Measurements from ENCODE around the gene GAS7.

The GAS7 gene

GRCh38 chr17:10046786-10047785 is 151.3 kb downstream of the GAS7 start:
- Histone ChIP-seq H3K4me1 (ENCODE audit: low read depth, poor library complexity, severe bottlenecking) (no peaks in the 10 kb centered on the region), H2AFZ (ENCODE audit: low read depth) (no peak overlapping the region), H3K4me2 (no peak overlapping the region), H4K20me1 (ENCODE audit: insufficient read depth) (no peaks in the 10 kb centered on the region), H3K79me2 (ENCODE audit: insufficient read depth, low read depth) (no peaks in the 10 kb centered on the region), H3K9ac (no peak overlapping the region), H3K36me3 (ENCODE audit: insufficient read depth) (no peaks in the 10 kb centered on the region), H3K27me3 (ENCODE audit: insufficient read depth, low read depth) (no peaks in the 10 kb centered on the region), H3K27ac (no peak overlapping the region), H3K4me3 (IDR thresholded peaks at IDR 0.05; ENCODE audit: insufficient read depth, low read depth, low read length) (no peak overlapping the region)
- TF ChIP-seq CTCF (conservative IDR thresholded peaks at IDR 0.05; ENCODE audit: low read depth, low read length) = no peak

- TF ChIP-seq CTCF (conservative IDR thresholded peaks at IDR 0.05; ENCODE audit: low read depth, low read length) = no peak
- Histone ChIP-seq H3K79me2 (ENCODE audit: insufficient read depth, low read depth) (no peaks in the 10 kb centered on the region), H2AFZ (ENCODE audit: low read depth) (no peak overlapping the region), H3K9ac (no peak overlapping the region), H4K20me1 (ENCODE audit: insufficient read depth) (no peaks in the 10 kb centered on the region), H3K4me2 (no peak overlapping the region), H3K4me1 (ENCODE audit: low read depth, poor library complexity, severe bottlenecking) (no peaks in the 10 kb centered on the region), H3K27ac (no peak overlapping the region), H3K27me3 (ENCODE audit: insufficient read depth, low read depth) (no peaks in the 10 kb centered on the region), H3K4me3 (IDR thresholded peaks at IDR 0.05; ENCODE audit: insufficient read depth, low read depth, low read length) (no peak overlapping the region), H3K36me3 (ENCODE audit: insufficient read depth) (no peaks in the 10 kb centered on the region)
Observed at GRCh38 chr17:10045871-10046658, 152.3 kb downstream of the GAS7 start.

- no peaks in the 10 kb centered on the region for H3K4me1 ChIP-seq (ENCODE audit: low read depth, poor library complexity, severe bottlenecking)
- H3K27me3 ChIP-seq (ENCODE audit: insufficient read depth, low read depth) = no peaks in the 10 kb centered on the region
- no peaks in the 10 kb centered on the region for H4K20me1 ChIP-seq (ENCODE audit: insufficient read depth)
- no peak overlapping the region for H2AFZ ChIP-seq (ENCODE audit: low read depth)
- no peak overlapping the region for H3K4me3 ChIP-seq (IDR thresholded peaks at IDR 0.05; ENCODE audit: insufficient read depth, low read depth, low read length)
- TF ChIP-seq CTCF (conservative IDR thresholded peaks at IDR 0.05; ENCODE audit: low read depth, low read length) = no peak
- no peak overlapping the region for H3K27ac ChIP-seq
- H3K79me2 ChIP-seq (ENCODE audit: insufficient read depth, low read depth) = no peaks in the 10 kb centered on the region
- H3K4me2 ChIP-seq = no peak overlapping the region
- H3K9ac ChIP-seq = no peak overlapping the region
- no peaks in the 10 kb centered on the region for H3K36me3 ChIP-seq (ENCODE audit: insufficient read depth)
Observed at GRCh38 chr17:10042589-10043244, 155.7 kb downstream of the GAS7 start.

- H3K79me2 ChIP-seq (ENCODE audit: insufficient read depth, low read depth) = no peaks in the 10 kb centered on the region
- no peaks in the 10 kb centered on the region for H3K27me3 ChIP-seq (ENCODE audit: insufficient read depth, low read depth)
- no peak overlapping the region for H3K27ac ChIP-seq
- H3K4me3 ChIP-seq (IDR thresholded peaks at IDR 0.05; ENCODE audit: insufficient read depth, low read depth, low read length) = no peak overlapping the region
- H3K36me3 ChIP-seq (ENCODE audit: insufficient read depth) = no peaks in the 10 kb centered on the region
- no peak overlapping the region for H3K9ac ChIP-seq
- no peak overlapping the region for H2AFZ ChIP-seq (ENCODE audit: low read depth)
- no peak overlapping the region for H3K4me2 ChIP-seq
- TF ChIP-seq CTCF (conservative IDR thresholded peaks at IDR 0.05; ENCODE audit: low read depth, low read length) = no peak
- H4K20me1 ChIP-seq (ENCODE audit: insufficient read depth) = no peaks in the 10 kb centered on the region
- no peaks in the 10 kb centered on the region for H3K4me1 ChIP-seq (ENCODE audit: low read depth, poor library complexity, severe bottlenecking)
Observed at GRCh38 chr17:10041916-10042588, 156.4 kb downstream of the GAS7 start.

Data from KMS-11 (cell line).